GM21786 (cell line): ENCODE measurements around the gene MDM2.
"Not testable (repeated sequence)": the region's sequence is repeated elsewhere in the genome, so short reads cannot be mapped to it uniquely, and the experiment has no call there.

Experiments
- ATAC-seq: cut with Tn5 transposase; IDR thresholded peaks from one replicate; pipeline ENCODE4 v1.9.1; 2021; ENCODE audit not compliant: unreplicated experiment

MDM2 gene

DNA sequence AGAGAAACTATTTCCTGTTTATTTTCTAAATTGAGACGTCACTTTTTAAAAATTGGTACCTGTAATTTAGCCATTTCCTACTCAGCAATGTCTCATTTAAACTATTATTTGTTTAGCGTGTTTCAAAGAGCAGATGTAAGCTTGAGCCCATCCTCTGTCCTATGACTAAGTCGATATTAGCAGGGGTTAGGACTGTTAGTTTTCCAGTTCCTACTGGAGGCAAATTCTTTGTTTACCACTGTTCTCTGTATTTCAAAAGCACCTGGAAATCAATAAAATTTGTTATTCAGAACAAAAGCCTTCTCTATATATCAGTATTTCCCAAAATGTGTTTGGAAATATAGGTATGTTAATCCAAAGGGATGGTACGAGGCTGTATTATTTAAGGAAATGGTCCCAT is 42.4 kb downstream of the MDM2 start:
- ATAC-seq: no peak

DNA sequence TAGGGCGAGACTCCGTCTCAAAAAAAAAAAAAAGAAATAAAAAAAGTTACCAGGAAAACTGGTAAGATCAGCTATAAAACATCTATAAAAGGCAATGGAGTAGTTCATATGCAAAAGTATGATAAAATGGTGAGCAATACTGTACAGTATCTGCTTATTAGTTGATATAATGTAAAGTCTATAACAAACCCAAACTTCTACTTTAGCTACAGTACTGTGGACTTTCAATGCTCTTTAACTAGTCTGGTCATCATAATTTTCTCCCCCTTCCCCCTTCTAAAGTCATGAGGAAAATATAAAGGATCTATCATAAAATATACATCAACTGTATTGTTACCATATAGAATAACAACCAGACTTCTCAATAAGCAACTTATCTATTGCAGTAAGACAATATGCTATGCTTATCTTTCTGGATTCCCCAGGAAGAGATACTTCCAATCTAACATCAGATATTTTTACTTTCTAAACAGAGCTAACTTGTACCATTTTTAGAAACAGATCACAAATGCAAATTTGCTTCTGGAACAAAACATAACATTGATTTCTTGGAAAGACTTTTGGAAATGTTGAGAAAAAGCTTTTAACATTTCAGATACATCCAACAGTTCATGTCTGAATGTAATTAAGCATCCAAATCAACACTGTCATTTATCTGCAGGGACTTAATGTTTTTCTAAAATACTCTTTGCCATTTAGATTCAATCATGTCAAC is 43.8 kb downstream of the MDM2 start:
- ATAC-seq: no peak

DNA sequence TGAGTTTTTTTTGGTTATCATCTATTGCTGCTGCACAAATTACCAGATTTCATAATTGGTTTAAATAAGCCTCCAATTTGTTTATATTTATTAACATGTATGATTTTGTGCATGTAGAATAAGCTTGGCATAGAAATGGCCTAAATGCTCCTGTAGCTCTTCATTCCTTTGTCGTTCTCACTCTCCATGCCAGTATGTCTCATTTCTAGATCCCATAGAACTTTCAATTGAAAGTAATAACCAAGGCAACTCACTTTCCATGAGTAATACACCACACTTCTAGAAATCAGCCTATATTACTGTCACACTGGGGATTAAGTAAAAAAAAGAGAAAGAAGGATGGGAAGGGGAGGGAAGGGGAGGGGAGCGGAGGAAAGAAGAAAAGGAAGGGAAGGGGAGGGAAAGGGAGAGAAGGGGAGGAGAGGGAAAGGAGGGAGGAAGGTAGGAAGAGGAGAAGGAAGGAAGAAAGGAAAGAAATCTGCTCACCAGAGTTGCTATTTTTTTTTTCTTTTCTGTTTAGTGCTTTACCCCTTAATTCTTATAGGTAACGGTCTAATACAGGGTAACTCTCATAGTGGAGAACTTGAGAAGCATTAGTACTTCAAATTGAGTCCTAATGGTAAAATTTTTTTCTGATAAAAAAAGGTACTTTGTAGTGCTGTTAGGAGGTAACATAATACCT is 45.6 kb downstream of the MDM2 start:
- no peak for ATAC-seq

DNA sequence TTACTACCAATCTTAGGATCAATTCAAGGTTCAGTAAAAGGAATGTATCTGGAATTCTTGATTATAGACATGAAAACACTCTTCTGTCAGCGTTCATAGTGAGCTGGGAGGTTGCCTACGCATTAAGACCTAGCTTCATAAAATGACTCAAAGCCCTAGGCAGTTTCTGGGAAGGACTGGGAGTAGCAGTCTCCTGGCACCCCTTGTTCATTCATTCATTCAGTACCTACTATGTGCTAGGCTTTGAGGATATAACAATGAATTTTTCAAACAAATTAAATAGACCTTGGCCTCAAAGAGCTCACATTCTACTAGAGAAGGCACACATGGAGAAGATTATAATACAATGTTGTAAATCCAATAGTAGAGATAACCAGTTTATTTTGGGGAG is 46.1 kb downstream of the MDM2 start:
- ATAC-seq: no peak

DNA sequence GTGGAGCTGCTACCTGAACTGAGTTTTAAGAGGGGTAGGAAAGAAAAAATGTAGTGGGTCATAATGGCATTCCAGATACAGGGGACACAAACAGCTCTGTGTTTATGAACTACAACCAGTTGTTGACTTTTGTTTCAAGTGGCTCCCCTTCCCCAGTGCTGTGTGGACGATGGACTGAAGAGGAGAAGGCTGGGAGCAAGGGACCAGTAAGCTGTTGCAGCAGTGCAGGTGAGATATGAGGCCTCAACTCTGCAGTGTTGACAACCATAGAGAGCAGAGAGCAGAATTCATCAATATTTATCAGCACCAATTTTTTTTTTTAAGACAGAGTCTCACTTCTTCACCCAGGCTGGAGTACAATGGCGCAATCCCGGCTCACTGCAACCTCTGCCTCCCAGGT is 46.6 kb downstream of the MDM2 start:
- ATAC-seq: no peak

DNA sequence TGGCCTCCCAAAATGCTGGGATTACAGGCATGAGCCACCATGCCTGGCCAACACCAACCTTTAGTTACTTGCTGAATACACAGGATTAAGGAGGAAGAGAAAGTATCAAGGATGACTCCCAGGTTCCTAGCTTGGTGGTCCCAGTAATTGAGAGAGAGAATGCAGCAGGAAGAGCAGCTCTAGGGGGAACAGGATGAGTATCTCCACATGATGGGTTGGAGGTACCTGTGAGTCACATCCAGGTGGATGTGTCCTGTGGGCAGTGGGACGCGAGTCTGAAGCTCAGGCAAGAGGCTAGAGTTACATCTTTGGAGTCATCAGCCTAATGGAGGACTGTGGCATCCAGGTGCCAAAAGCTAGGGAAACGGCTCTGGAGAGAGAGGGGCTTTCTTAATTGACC is 47.1 kb downstream of the MDM2 start:
- no peak for ATAC-seq

DNA sequence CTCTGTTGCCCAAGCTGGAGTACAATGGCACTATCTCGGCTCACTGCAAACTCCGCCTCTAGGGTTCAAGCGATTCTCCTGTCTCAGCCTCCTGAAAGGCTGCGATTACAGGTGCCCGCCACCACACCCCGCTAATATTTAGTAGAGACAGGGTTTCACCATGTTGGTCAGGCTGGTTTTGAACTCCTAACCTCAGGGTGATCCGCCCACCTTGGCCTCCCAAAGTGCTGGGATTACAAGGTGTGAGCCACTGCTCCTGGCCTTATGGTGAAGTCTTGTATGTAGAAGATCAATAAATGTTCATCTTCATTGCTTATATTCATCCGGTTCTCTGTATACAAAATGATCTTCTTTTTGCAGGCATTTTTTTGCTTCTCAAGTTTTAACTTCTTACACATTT is 47.8 kb downstream of the MDM2 start:
- no peak for ATAC-seq

DNA sequence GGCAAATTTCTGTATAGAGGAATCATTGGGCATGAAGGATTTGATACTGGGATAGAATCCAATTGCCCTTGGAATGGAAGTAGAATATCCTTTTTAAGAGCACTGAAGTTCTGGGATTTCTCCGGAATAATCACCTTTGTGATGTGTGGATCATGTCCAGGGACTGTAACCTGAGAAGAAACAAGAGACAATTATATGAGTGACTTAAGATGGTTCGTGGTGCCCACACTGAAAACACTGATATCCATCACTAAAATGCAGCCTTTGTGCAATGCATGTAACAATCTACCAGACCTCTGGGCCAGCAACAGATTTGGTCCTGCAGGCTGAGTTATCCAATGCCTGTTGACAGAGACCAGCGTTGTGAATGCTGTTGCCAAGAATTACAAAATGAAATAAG is 48.5 kb downstream of the MDM2 start:
- no peak for ATAC-seq

DNA sequence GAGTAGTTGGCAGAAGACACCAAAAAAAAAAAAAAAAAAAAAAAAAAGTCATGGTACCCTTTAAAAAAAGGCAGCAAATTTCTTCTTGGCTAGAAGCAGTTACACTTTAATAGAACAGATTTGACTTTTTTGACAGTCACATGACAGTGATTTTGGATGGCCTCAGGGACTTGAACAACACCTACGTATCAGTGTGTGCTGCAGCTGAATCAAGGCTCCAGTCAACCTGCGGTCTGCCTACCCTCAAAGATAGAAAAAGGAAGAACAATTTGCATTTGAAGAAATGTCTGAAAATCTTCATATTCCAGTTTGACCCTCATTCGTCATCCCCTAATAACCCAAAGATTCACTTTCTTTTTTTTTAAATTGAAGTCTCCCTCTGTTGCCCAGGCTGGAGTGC is 53.9 kb downstream of the MDM2 start:
- ATAC-seq: no peak

DNA sequence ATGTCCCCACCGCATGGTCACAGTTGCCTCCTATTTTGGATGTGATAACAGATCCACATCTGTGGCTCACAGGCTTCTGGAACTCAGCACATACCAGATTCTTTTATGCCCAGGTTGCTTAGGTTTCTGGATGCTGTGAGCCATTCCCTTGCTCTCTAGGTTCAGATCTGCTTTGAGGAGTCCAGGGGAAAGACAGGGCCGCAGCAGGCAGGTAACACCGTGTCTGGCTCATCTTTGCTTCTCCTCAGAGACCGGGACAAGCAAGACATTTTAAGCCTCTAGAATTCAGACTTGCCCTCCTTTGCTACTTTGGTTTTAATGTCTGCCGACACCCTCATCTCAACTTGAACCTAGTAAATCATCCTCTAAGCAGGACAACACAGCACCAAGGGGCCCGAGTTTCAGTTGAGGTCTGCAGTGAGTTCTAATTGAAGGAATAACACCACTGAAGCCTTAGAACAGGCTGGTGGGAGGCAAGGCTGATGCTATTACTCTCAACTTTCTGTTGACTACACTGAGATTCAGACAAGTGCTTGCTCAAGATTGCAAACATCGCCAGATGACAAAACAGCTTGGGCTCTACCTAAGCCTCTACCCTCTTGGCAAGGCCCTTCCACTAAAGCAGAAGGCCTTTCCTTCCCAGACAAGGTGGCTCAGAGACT is 55.3 kb downstream of the MDM2 start:
- ATAC-seq: no peak

DNA sequence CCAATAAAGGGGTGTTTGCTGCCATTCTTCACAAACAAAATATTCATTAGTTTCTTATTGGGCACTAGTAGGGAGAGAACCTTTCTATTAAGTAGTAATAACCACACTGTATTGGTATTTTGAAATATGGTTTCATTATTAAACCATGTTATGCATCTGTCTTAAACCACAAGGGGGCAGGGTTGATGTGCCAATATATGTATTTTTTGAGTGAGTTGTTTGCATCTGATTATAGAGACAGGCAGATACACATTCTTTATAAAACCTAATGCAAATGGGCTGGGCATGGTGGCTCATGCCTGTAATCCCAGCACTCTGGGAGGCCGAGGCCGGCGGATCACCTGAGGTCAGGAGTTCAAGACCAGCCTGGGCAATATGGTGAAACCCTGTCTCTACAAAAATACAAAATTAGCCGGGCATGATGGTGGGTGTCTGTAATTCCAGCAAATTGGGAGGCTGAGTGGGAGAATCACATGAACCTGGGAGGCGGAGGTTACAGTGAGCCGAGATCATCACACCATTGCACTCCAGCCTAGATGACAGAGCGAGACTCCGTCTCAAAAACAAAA is 56.0 kb downstream of the MDM2 start:
- not testable (repeated sequence) for ATAC-seq

DNA sequence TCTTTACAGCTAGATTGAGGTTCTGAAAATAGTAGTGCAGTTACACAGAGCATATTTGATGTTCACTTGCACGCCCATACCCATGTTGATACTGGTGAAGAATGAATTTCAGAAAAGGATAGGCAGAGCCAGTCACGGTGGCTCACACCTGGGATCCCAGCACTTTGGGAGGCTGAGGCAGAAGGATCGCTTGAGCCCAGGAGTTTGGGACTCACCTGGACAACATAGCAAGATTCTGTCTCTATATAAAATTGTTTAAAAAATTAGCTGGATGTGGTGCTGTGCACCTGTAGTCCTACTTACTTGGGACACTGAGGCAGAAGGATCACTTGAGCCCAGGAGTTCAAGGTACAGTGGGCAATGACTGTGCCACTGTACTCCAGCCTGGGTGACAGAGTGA is 56.6 kb downstream of the MDM2 start:
- ATAC-seq: no peak

DNA sequence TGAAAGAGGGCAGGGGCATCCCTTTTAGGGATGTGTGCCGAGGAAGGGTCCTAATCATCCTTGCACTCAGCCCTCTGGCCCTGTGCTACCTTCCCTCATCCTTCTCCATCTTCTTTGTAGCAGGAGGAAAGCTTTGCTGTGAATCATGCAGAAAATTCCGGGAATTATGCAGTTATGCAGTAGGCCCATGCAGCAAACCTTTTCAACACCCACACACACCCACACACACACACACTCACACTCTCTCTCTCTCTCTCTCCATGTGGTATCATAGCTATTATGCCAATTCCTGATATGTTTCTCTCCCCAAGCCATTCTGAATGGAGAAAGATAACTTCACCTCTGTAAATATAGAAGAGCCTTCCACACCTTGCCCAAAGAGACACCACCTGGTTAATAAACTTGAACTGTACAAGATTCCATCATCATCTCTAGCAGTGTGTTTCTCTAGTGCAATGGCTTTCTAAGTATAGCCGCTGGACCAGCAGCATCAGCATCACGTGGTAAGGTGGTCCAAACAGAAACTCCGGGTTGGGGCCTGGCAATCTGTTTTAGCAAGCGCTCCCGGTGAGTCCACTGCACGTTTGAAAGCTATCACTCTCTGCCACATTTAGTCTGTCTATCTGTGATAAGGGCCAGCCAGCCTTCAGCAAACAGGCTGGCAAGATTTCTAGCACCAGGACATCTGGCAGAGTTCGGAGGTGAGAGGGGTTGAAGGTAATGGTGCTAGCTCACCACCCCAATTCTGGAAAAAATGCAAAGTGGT is 57.6 kb downstream of the MDM2 start:
- ATAC-seq: no peak

DNA sequence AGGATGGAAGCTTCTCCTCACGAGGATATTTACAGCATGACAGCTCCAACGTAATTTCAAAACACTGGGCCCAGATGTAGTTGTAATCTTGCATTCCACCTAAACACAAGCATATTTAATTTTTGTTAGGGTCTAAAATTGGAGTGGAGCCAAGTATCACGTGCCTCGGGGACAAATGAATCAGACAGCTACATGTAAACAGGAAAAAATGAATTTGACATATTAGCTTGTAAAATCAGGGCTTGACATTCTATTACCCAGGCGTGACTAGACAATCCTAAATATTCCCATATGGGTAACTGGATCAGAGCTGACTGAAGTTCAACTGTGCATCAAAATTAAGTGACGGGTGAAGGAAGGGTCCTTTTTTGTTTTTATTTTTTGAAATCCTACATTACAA is 59.0 kb downstream of the MDM2 start:
- ATAC-seq: no peak

DNA sequence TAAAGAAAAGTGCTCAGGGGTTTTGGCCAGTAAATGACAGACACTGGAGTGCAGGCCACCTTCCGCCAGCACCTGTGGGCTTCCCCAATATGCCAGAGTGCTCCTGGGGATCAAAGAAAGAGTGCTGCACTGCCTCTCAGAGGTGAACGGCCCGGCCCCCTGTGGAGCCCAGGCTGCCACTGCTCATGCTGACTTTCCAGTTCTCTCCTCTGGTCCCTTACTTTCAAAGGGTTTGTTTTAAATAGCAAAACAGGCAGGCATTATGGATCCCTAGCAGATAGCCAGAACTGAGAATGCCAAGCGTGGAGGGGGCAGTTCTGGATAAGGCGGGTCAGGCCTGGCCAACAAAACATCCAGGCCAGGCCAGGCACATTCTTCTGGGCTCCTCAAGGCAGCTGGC is 59.6 kb downstream of the MDM2 start:
- no peak for ATAC-seq

DNA sequence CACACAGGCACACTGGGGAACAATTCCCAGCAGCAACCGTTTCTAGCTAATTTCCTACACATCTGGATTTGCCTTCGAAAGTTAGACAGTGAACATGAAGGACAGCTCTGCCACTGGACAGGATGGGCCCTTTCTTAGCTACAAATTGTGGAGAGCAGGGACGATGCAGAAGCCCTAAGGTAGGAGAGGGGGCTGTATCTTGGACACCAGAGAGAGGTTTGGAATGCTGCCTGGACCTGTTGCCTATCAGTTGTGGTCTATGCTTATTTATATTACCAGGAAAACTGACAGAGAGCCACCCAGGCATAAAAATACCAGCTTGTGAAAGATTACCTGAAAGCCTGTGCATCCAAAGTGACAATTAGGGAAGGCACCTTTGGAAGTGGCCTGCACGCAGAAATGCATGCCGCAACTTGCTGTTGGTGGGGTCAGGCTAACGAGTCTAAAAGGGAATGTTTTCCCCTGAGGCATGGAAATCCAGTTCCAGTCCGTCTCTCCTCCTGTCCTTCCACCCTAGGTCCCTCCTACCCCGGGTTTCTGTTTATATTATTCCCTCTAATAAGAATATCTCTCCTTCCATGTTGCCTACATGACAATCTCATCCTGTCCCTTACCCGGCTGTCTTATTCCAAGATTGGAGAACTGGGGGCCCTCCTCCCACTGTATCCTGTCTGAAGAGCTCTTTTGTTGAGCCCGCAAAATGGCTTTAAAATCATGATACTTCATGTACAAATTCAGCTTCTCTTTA is 60.2 kb downstream of the MDM2 start:
- ATAC-seq: no peak

DNA sequence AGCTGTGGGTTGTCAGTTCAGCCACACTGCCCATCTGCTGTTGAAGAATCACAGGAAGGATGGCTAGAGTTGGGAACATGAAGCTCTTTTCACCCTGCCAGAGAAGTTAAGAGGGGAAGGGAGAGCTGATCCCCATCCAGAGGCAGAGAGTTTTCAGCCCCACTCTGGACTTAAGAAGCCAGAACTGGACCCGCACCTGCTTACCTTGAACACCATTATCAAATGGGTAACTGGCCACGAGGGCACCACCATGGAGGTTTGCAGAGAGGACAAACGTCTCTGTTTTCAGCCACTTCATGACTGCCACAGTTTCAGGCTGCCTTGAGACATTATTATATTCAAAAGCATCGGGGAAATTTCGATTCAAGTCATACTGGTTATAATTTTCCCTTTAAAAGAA is 62.0 kb downstream of the MDM2 start:
- no peak for ATAC-seq

DNA sequence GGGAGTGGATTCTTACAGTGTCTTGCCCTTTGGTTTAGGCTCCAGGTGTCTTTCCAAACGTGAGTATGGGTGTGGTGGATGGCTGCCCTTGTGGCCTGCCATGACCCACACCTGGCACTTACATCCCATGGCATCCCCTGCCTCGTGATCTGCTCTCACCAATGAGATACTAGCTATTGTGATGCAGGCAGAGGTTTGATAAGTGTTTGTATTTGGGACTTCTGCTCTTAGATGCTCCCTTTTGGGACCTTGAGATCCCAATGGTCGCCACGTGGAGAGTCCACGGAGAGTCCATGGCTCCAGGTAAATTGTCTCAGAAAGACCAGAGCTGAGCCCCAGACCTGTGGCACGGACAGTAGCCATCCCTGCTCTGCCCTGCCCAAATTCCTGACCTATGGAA is 62.5 kb downstream of the MDM2 start:
- no peak for ATAC-seq

DNA sequence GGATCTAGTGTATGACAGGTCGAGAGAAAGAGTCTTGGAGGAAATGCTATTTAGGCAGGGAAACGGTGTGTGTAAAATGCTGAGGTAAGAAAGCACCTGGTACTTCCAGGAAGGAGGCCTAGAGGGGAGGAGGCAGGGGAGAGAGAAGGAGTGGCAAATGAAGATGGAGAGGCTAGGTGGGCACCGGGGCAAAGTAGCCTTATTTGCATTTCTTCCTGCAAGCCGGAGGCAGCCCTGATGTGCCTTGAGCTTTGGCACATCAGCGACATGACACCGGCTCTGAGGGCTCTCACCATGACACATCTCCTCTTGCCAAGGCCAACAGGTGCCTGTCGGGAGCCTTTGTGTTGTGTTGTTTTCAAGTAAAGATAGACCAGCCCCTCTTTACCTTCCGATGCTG is 63.4 kb downstream of the MDM2 start:
- no peak for ATAC-seq

DNA sequence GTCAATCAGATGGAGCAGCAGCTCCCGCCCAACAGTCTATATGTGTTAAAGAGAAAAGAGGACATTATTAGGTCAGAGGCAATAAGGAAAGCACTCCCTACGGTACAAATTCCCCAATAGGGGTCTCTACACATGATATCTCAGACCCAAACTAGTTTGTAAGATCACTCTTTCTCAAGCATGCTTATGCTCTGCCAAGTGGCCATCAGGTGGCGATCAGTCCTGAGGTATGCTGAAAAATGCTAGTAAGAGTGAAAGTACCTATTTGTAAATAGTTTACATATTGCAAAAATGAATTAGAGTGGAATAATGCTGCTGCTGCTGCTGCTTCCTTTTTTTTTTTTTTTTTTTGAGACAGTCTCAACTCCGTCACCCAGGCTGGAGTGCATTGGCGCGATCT is 63.9 kb downstream of the MDM2 start:
- peak; percentile 61 for ATAC-seq

DNA sequence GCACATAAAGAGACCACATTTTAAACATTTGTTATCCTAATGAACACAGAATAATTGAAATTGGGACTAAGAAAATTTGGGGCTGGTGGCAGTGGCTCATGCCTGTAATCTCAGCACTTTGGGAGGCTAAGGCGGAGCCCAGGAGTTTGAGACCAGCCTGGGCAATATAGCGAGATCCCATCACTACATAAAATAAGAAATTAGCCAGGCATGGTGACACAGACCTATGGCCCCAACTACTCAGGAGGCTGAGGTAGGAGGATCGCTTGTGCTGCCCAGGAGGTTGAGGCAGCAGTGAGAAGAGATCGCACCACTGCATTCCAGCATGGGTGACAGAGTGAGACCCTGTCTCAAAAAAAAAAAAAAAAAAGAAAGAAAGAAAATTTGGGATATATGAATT is 65.3 kb downstream of the MDM2 start:
- no peak for ATAC-seq
